H7 (cell line): ENCODE measurements around the gene UROC1. TPM values are rescaled to one million over a fixed set of nuclear protein-coding genes. Genes with fewer than 3 reads are reported as not detected.

ENCODE experiments used
- DNase-seq: peaks from one replicate; pipeline ENCODE4 v3.0.0; 2012
- H3K27me3 ChIP-seq: 2 replicates; pipeline ENCODE4 v1.6.0; 2011; ENCODE audit warnings: mild to moderate bottlenecking, low read length; ENCODE audit not compliant: control insufficient read depth, insufficient read depth
- H3K36me3 ChIP-seq: replicated peaks from 2 replicates; pipeline ENCODE4 v1.5.1; 2011; ENCODE audit warnings: low read length; ENCODE audit not compliant: control insufficient read depth, insufficient read depth
- H3K4me3 ChIP-seq: 2 replicates; pipeline ENCODE4 v1.5.1; 2011; ENCODE audit warnings: low read depth, mild to moderate bottlenecking, control low read depth, low read length, moderate library complexity; ENCODE audit not compliant: insufficient read depth
- total RNA-seq: library from RNA; depleted of rRNA; stranded (reverse); fragments of >200 nt; shearing (Covaris generic); gene quantifications from 2 replicates; pipeline ENCODE4 v1.2.3, GENCODE V29; 2014

UROC1 gene
- total RNA-seq, 1 experiment from 2014 or later = not detected

DNA sequence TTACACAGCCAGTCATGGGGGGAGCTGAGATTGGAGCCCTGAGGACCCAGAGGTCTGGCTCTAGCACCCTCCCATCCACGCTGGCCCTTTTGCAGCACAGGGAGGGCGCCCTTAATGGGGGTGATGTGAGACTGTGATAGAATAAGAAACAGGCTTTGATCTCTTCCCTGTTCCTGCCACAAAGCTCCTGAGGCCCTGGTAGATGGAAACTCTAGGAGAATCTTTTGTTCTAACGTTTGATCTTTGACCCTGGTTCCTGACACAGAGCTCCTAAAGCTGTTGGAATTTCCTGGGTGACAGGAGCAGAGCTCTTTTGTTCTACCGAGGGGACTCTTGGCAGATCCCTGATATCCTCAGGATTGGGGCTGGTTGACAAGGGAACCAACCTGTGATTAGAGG lies 1.2 kb upstream of the UROC1 start:
- Histone ChIP-seq H3K27me3 (peaks cover 10% of the 10 kb centered on the region), H3K4me3 (no peak overlapping the region), H3K36me3 (no peaks in the 10 kb centered on the region)
- DNase-seq = peak; percentile 43

DNA sequence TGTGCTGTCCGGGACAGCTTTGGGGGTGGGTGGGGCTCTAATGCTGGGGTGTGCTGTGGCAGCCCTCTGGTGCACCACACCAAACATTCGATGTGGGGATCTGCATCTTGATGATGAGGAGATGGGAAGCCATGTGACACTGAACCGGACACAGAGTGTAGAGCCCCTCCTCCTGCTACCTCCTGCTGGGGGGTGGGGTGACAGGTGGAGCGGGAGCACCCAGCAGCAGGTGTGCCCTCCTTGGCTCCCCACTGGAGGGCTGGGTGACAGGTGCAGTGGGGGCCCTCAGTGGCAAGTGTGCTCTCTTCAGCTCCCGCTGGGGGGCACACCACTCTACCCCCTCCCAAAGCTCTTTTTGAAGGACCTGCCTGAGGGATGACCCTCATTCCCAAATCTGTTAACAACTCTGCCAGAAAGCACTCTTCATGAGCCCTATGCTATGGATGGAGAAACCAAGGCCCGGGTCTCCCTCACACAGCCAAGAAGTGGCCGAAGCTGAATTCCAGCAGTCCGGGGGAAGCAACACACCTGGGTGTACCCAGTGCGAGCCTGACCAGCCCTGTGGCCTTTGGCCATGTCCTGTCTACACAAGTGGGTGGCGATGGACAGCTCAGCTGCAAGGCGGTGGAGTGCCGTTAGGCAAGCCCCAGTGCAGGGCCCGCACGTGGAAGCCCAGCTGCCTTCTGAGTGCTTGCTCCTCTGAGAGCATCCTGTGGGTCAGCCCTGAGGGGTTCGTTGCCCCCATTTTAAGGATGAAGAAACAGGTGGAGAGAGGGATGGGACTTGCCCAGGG lies 609 bp upstream of the UROC1 start:
- DNase-seq = peak; percentile 57
- H3K4me3 ChIP-seq = no peak overlapping the region
- H3K27me3 ChIP-seq = peaks cover 4% of the 10 kb centered on the region
- H3K36me3 ChIP-seq = no peaks in the 10 kb centered on the region

DNA sequence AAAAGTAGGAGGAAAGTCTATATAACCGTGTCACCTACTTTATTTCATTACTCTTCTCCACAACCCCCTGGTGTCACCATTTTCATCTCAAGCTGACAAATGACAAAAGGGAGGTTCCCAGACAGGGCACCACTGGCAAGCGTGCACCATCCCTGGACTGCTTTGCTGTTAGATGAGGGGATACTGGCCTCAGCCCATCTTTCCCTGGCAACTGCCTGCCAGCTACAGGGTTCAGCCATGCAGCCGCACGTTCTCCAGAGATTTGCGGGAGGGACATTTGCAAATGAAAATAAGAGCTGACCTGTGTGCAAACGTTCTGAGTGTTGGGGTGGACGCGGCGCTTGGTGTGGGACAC lies 660 bp downstream of the UROC1 start:
- Histone ChIP-seq H3K27me3 (no peaks in the 10 kb centered on the region), H3K4me3 (no peak overlapping the region), H3K36me3 (no peaks in the 10 kb centered on the region)
- no peak for DNase-seq

DNA sequence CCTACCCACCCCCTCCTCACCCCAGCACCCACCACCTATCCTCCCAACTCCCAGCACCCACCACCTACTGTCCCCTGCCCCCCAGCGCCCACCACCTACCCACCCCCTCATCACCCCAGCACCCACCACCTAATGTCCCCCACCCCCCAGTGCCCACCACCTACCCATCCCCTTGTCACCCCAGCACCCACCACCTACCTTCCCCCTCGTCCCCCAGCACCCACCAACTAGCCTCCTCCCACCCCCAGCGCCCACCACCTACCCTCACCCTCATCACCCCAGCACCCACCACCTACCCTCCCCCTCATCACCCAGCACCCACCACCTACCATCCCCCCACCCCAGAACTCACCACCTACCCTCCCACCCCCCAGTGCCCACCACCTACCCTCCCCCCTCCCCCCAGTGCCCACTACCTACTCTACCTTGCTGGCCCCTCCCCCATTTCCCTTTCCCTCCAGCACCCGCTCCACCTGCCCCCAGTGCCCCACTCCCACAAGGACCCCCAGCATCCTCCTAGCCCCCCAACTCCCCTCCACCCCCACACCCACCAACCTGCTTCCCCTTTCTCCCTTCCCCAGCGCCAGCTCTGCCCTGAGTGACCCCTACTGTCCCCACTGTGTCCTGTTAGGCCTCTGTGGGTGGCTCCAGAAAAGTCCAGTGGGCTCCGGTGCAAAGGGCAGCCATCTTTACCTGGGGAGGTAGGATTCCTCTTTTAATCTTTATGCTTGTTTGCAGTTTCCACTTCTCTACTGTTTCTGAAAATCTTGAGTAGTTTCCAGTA lies 1.2 kb downstream of the UROC1 start:
- DNase-seq = peak; percentile 42
- H3K36me3 ChIP-seq = no peaks in the 10 kb centered on the region
- no peak overlapping the region for H3K4me3 ChIP-seq
- H3K27me3 ChIP-seq = no peaks in the 10 kb centered on the region

- H3K27me3 ChIP-seq = no peaks in the 10 kb centered on the region
- peak; percentile 52 for DNase-seq
- no peak overlapping the region for H3K4me3 ChIP-seq
- no peaks in the 10 kb centered on the region for H3K36me3 ChIP-seq
Observed at GRCh38 chr3:126515066-126515706, 2.4 kb downstream of the UROC1 start.

- Histone ChIP-seq H3K27me3 (no peaks in the 10 kb centered on the region), H3K36me3 (no peaks in the 10 kb centered on the region), H3K4me3 (no peak overlapping the region)
- no peak for DNase-seq
Observed at GRCh38 chr3:126514161-126514560, 3.4 kb downstream of the UROC1 start.

GRCh38 chr3:126512916-126513650 lies 4.5 kb downstream of the UROC1 start:
- no peak overlapping the region for H3K4me3 ChIP-seq

DNA sequence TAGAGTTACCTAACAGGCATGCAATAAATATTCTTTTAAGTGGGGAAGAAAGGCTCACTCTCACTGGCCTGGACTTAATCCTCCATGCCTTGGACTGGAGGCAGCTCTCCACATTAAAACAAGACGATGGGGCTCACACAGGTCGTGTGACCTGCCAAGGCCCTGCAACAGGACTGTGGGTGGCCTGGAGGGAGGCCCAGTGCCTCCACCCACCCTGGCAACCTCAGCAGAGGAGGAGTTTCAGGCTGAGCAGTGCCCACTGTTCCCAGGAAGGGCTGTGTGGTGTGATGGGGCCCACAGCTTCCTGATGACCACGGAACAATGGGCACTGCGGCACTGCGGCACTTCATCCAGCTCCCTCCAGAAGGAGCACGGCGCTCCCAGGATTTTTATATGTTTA lies 5.5 kb downstream of the UROC1 start:
- Histone ChIP-seq H3K36me3 (no peaks in the 10 kb centered on the region), H3K4me3 (no peak overlapping the region), H3K27me3 (no peaks in the 10 kb centered on the region)
- DNase-seq = no peak

More at GRCh38 chr3:126512916-126513650, 4.5 kb downstream of the UROC1 start:
- no peak for DNase-seq
- Histone ChIP-seq H3K27me3 (no peaks in the 10 kb centered on the region), H3K36me3 (no peaks in the 10 kb centered on the region)

GRCh38 chr3:126511291-126511690 lies 6.3 kb downstream of the UROC1 start:
- H3K27me3 ChIP-seq = no peaks in the 10 kb centered on the region
- H3K36me3 ChIP-seq = no peaks in the 10 kb centered on the region
- H3K4me3 ChIP-seq = no peak overlapping the region
- DNase-seq = no peak

- DNase-seq = no peak
- Histone ChIP-seq H3K4me3 (no peak overlapping the region), H3K36me3 (no peaks in the 10 kb centered on the region), H3K27me3 (no peaks in the 10 kb centered on the region)
Observed at GRCh38 chr3:126510308-126510910, 7.2 kb downstream of the UROC1 start.

- no peaks in the 10 kb centered on the region for H3K36me3 ChIP-seq
- H3K4me3 ChIP-seq = no peak overlapping the region
- H3K27me3 ChIP-seq = no peaks in the 10 kb centered on the region
- no peak for DNase-seq
Observed at GRCh38 chr3:126509597-126510307, 7.8 kb downstream of the UROC1 start.

GRCh38 chr3:126508564-126508964 lies 9.0 kb downstream of the UROC1 start:
- no peak overlapping the region for H3K4me3 ChIP-seq
- no peaks in the 10 kb centered on the region for H3K36me3 ChIP-seq
- H3K27me3 ChIP-seq = no peaks in the 10 kb centered on the region
- no peak for DNase-seq

DNA sequence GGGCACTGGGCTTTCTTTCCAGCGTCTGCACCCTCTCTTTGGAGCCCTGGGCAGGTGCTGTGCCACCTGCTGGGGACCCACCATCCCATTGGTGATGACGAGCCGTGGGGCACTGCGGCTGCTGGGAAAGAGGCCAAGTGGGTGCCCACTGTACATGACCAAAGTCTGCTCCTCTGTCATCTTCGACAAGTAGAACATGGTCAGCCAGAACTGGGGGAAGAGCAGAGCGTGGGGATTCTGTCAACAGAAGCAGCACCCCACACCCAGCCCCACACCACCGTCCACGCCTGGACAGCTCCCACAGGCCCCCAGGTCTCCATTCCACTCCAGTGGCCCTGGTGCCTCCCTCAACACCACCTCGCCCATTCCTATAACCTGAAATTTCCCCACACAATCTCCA lies 9.7 kb downstream of the UROC1 start:
- no peak for DNase-seq
- Histone ChIP-seq H3K36me3 (no peaks in the 10 kb centered on the region), H3K27me3 (no peaks in the 10 kb centered on the region), H3K4me3 (no peak overlapping the region)
